ENCODE measurements around the gene PTGER4.
A peak's percentile ranks its signal among the peaks of the same experiment; 100 is the strongest.

The PTGER4 gene

GRCh38 chr5:40672425-40672824 lies 7.3 kb upstream of the PTGER4 start:
- no peak for DNase-seq

DNA sequence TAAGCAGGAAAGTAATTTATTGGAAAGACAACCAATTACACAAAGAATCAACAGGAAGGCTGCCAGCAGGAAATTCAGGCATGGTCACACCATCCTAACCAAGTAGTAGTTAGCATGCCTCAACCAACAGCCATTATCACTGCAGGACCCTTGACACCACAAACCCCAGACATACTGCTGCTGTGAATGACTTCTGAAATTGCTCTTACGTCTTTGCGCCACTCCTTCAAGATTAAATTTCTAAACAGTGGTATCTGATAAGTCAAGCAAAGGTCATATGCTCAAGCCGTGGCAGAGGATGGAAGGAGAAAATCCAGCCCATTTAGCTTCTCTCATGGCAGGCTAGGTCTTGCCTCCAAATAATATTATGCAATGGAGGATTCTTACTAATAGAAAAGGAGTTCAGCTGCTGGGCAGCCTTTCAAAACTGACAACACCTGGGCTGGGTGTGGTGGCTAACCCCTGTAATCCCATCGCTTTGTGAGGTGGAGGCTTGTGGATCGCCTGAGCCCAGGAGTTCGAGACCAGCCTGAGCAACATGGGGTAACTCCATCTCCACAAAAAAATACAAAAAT lies 5.0 kb upstream of the PTGER4 start:
- DNase-seq = no peak

GRCh38 chr5:40675396-40676133 lies 4.2 kb upstream of the PTGER4 start:
- peak; percentile 70 for DNase-seq

GRCh38 chr5:40676613-40677343 lies 2.9 kb upstream of the PTGER4 start:
- no peak for DNase-seq

DNA sequence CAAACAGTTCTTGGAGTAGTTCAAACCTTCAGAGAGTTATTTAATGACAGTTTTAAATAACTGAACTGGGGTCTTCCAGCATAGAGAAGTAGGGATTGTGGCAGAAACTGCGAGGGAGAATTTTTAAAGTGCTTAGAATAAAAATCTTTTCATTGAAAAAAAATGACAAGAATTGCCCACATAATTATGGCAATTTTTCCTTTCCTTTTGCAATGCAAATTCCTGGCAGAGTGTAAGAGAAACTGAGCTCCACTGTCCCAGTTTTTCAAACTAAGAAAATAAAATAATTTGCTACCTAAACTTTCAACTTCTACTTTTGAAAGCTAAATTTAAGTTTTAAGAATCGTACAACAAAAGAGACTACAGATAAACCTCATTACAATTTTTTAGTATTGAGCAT lies 2.3 kb upstream of the PTGER4 start:
- no peak for DNase-seq

- no peak for DNase-seq
These were observed 1.7 kb upstream of the PTGER4 start for GRCh38 chr5:40678026-40678425.

- DNase-seq = no peak
These were observed 1.1 kb upstream of the PTGER4 start for GRCh38 chr5:40678460-40679147.

DNA sequence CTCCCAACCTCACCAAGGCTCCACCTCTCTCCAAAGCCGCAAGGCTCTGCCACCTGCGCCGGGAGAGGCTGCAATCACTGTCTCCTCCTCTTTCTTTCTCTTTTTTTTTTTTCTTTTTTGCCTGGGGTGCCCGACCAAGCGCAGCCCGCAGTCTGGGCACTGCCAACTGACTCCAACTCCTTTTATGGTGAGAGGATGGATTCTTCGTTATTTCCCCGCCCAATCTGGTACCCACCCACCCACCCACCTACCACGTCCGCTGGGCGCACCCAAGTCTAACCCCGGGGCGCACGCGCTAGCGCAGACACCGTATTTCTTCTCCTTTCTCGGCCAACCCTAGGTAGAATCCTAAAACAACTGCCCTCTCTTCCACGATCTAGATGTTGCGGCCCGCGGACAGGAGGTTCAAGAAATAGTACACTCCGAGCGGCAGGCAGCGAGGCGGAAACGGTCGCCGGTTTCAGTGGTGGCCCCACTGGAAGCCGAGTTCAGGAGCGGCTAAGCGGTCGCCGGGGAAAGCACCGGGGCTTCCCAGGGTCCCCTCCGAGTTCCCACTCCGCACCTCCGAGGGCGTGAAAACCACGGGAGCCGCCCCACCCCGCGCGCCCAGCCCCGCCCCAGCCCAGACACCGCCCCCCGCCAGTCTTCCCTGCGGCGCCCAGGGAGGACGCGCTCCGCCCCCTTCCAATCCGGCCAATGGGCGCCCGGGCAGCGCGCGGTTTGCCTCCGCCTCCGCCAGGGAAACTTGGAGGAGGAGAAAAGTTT lies 385 bp upstream of the PTGER4 start:
- peak; percentile 96 for DNase-seq

DNA sequence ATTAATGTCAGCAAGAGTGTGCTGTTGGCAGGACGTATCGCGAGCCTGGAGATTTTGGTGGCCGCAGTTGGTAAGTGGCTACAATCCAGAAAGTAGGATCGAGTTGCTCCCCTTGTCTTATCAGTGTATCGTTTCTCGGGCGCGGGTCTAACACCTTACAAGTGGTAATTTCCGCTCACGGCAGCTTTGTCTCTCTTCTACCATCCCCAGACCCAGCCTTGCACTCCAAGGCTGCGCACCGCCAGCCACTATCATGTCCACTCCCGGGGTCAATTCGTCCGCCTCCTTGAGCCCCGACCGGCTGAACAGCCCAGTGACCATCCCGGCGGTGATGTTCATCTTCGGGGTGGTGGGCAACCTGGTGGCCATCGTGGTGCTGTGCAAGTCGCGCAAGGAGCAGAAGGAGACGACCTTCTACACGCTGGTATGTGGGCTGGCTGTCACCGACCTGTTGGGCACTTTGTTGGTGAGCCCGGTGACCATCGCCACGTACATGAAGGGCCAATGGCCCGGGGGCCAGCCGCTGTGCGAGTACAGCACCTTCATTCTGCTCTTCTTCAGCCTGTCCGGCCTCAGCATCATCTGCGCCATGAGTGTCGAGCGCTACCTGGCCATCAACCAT lies 1.1 kb downstream of the PTGER4 start:
- DNase-seq = no peak

GRCh38 chr5:40681363-40682153 lies 1.8 kb downstream of the PTGER4 start:
- peak; percentile 86 for DNase-seq

- DNase-seq = no peak
These were observed 2.7 kb downstream of the PTGER4 start for GRCh38 chr5:40682154-40683017.

- DNase-seq = no peak
These were observed 3.6 kb downstream of the PTGER4 start for GRCh38 chr5:40683305-40683704.

GRCh38 chr5:40685193-40685592 lies 5.5 kb downstream of the PTGER4 start:
- no peak for DNase-seq

DNA sequence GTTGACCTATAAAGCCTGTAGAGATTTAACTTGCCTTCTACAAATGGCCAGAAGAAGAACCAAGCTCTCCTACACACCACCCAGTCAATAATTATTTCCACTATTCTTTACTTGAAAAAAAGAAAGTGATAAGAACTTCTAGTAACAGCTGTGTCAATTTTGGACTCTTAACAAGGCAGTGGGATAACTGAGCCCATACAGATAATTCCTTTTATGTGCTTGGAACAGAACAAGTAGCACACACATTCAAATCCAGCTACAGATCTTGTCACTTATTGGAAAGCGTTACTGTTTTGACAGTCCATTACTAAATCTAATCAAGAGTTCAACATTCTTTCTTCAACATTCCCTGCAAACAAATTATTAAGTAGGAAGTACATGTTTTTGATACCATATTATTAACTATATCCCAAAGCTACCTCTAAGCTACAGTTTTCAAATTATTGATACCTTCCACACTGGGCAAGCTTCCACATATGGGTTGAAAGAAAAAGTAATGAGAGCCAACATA lies 6.3 kb downstream of the PTGER4 start:
- DNase-seq = no peak

DNA sequence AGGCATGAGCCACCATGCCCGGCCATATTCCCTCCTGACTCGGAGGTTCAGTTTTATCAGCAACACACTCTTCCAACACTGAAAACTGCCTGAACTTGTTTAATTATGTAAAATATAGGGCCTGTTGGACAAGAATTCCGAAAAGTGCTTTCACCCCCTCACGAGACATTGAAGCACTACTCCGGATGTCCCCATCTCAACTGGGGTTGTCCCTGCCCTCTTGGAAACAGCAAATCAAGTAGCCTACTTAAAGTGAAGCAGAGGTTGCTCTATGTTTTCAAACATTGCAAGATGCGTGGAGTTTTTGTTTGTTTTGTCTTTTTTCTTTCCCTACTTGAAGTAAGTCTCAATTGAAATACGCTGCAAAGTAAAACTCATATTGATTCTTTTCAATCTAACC lies 7.6 kb downstream of the PTGER4 start:
- no peak for DNase-seq

DNA sequence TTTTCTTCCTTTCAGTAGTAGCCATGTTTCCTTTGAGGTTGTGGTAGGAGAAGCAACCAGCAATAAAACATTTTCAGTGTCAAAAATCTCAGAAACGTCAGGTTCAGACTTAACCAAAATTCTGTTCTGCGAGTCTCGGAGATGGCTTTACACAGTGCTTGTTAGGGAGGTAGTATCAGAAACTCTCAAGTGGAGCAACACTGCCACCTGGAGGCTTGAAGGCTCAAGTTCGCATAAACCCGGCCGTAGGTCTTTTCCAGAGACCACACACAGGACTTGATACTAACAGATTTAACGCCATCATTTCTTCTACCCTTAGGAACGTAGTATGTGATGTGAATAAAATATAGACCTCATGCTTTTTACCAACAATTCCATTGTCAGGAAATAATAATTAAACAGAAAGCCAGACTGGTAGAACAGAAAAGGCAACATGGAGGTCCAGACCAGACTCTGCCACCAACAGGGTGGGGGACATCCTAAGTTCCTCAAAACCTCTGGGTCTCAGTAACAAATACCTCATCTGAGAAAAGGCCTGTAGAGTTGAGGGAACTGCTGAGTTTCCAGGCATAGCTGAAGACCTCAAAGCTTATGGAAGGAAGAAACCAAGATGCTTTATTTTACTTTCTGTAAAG lies 8.5 kb downstream of the PTGER4 start:
- peak; percentile 92 for DNase-seq

DNA sequence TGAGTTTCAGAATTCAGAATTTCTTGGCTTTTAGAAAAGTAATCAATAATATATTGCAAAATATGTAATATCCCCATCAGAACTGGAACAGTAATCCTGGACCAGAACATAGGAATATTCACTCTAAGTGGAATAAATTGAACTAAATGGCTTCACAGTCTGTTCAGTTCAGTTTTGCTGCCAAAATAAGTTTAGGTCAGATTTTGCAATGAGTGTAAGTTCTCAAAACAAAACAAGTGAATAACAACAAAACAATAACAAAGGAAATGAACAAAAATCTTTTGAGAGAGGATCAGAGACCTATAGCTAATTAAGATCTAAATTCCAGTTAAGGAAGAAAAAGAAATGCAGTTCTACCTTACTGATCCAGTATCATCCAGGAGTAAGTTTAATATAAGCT lies 9.3 kb downstream of the PTGER4 start:
- no peak for DNase-seq

DNA sequence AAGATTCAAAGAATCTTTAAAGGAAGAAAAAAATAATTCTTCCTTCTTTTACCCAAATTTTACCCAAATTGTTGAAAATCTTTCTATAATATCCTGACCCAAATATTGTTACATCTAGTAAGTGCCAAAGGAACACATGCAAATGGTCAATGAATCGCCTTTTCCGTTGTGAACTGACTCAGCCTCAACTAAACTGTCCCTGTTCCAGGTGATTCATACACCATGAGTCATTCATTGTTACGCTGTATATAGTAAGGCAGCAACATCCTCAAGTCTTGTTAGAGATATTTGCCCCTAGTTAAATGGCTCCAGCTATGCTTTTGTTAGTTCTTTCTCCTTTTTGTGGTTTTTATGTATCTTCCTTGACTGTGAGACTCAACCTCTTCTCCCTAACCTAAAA lies 9.7 kb downstream of the PTGER4 start:
- DNase-seq = no peak

DNA sequence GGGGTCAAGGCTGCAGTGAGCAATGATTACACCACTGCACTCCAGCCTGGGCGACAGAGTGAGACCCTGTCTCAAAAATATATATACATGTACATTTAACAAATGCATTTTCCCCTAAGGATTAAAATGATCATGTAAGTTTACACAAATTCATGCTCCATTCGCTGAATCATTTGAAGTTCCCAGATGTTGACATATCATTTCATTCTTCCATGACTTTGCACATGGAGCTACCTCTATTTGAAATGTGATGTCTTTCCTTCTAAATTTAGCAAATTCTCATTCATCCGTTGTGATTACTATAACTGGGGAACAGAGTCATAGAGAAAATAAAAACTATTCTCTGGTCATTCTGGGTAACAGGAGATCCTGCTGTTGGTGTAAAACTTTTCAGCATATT lies 10.6 kb downstream of the PTGER4 start:
- DNase-seq = no peak

GRCh38 chr5:40691894-40692293 lies 12.2 kb downstream of the PTGER4 start:
- DNase-seq = no peak

Data from activated CD8-positive, alpha-beta memory T cell treated with anti-CD3 and anti-CD28 coated beads for 24 hours (primary cell).